GM20431 (cell line): ENCODE data around the gene GEMIN5.
"Not testable (repeated sequence)": the region's sequence is repeated elsewhere in the genome, so short reads cannot be mapped to it uniquely, and the experiment has no call there.

Experiments
- in situ Hi-C: fragments of 300-500 bp; cut with MseI, MboI; formaldehyde crosslinking; loops from one replicate; pipeline ENCODE4 v1.15.0; 2020; ENCODE audit warnings: low sequenced_read_pairs; ENCODE audit not compliant: unreplicated experiment

Gene GEMIN5

DNA sequence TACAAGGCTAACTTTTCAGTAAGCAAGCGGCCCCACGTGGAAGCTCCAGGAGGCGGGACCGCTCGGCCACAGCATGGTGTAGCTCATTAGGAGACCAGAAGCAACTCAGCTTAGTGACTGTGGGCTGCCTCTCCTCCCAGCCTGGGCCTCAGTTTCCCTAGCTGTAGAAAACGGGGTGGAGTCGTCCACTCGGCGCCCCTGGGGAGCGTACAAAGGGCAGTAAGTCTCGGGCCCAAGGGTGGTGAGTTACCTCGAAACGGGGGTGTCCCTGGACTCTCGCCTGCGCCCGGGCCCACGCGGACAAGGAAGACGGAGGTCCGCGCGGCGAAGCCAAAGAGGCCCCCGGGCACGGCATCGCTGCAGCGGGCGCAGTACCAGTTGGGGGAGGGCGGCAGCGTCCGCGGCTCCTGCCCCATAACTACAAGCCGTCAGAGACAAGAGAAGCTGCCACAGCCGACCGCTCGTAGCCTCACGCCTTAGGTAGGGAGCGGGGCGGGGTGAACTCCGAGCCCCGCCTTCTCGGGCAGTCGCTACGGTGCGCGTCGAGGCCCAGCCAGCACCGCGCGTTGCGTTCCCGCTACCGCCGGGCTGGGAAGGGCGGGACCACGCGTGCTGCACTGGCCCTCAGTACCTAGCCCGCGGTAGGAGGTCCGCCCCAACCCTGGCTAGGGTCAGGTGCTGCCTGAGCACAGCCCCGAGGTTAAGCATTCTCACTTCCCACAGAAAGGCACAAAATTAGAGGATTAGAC, at the start of gene GEMIN5:
GEMIN5 (minus strand) TSS at position 494 of the 749 bp plus-strand sequence; CDS start at position 416, 78 bp downstream.
- in situ Hi-C loops: no loop called here

GRCh38 chr5:154986151-154986550, 48.1 kb upstream of the GEMIN5 start:
- in situ Hi-C loops: no loop called here

DNA sequence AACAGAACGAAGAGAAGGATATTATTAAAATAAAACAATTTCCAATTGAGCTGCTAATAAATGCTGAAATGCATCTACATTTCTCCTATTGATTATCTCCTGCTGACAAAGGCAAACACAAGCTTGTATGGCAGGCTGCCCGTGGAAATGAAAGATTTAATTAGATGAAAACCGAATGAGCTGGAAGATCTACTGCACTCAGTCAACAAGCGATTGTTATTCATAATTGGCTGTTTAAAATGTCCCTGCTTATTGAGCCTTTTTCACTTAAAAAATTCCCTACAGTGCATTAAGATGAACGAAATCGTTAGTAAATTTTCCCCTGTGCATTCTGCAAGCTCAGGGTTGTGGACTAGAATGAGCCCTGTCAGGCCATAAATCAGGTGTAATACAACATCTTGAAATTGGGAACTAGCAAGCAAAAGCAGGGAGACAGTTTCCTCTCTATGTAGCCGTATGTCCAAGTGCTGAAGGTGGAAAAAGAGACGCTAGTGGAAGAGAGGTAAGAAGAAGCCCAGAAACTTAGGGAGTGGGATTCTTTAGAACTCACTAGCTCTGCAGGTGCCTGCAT, 47.0 kb upstream of the GEMIN5 start:
- in situ Hi-C loops: no loop called here

GRCh38 chr5:154978294-154978693, 40.3 kb upstream of the GEMIN5 start:
- in situ Hi-C loops: not testable (repeated sequence)

GRCh38 chr5:154977409-154977808, 39.4 kb upstream of the GEMIN5 start:
- in situ Hi-C loops: no loop called here

- in situ Hi-C loops: not testable (repeated sequence)
Measured at GRCh38 chr5:154976082-154976481, 38.1 kb upstream of the GEMIN5 start.

GRCh38 chr5:154972476-154973080, 34.6 kb upstream of the GEMIN5 start:
- in situ Hi-C loops: no loop called here

- in situ Hi-C loops: no loop called here
Measured at GRCh38 chr5:154971501-154971900, 33.5 kb upstream of the GEMIN5 start.

- in situ Hi-C loops: no loop called here
Measured at GRCh38 chr5:154970759-154971158, 32.7 kb upstream of the GEMIN5 start.

- in situ Hi-C loops: no loop called here
Measured at GRCh38 chr5:154968953-154969352, 30.9 kb upstream of the GEMIN5 start.

- in situ Hi-C loops: no loop called here
Measured at GRCh38 chr5:154967421-154968024, 29.5 kb upstream of the GEMIN5 start.

GRCh38 chr5:154966874-154967273, 28.9 kb upstream of the GEMIN5 start:
- in situ Hi-C loops: no loop called here

DNA sequence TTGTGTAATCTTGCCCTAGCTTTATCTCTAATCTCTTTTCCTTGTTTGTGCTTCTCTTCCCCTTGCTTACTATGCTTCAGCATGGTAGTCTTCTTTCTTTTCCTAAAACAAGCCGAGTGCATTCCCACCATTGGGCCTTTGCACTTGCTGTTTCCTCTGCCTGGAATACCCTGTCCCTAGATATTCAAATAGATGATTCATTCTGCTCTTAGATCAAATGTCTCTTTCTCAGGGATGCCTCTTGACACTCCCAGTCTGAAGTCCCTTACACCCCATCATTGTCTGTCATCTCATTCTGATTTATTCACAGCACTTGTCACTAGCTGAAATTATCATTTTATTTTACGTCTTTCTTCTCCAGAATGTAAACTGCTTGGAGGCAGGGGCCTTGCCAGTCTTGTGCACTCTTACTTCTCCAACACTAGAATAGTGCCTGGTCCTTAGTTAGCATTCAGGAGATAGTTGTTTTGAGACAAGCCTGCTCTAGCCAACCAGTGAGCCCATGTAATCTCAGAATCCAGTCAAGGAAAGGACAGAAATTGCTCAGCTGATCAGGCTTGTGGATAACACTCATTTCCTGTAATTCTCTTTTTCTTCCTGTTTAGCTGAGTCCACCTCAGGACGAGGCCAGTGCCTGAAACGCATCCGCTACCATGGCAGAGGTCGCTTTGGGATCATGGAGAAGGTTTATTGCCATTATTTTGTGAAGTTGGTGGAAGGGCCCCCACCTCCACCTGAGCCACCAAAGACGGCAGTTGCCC, 28.2 kb upstream of the GEMIN5 start:
- in situ Hi-C loops: no loop called here

GRCh38 chr5:154962494-154962893, 24.5 kb upstream of the GEMIN5 start:
- in situ Hi-C loops: no loop called here

GRCh38 chr5:154956712-154957111, 18.7 kb upstream of the GEMIN5 start:
- in situ Hi-C loops: no loop called here

- in situ Hi-C loops: no loop called here
Measured at GRCh38 chr5:154949781-154950180, 11.8 kb upstream of the GEMIN5 start.

- in situ Hi-C loops: no loop called here
Measured at GRCh38 chr5:154948313-154948712, 10.3 kb upstream of the GEMIN5 start.

- in situ Hi-C loops: no loop called here
Measured at GRCh38 chr5:154947778-154948177, 9.8 kb upstream of the GEMIN5 start.

GRCh38 chr5:154945695-154946301, 7.8 kb upstream of the GEMIN5 start:
- in situ Hi-C loops: no loop called here

GRCh38 chr5:154944716-154945115, 6.7 kb upstream of the GEMIN5 start:
- in situ Hi-C loops: no loop called here
